CD4-positive, CD25-positive, alpha-beta regulatory T cell (primary cell): ENCODE data around the gene BRPF1. TPM values are rescaled to one million over a fixed set of nuclear protein-coding genes. Genes with fewer than 3 reads are reported as not detected.

Source experiments
- ATAC-seq, 2 donors: fragments of 150-1000 bp; cut with Tn5 transposase; one replicate each; pipeline ENCODE4 v1.10.0; 2021; ENCODE audit warnings: low read depth in 2 of 2, moderate number of reproducible peaks in 2 of 2, moderate library complexity in 1 of 2
- DNase-seq, 3 donors: peaks; one replicate each; pipeline versions ENCODE4 v3.0.0 to v3.0.0-alpha.2; 2012 to 2022; ENCODE audit warnings: mixed read lengths in 1 of 3
- H3K27ac ChIP-seq: one replicate; pipeline ENCODE4 v1.7.0; 2013; ENCODE audit warnings: mild to moderate bottlenecking, low read length; ENCODE audit not compliant: insufficient read depth, poor library complexity, severe bottlenecking
- H3K27me3 ChIP-seq: one replicate; pipeline ENCODE4 v1.7.0; 2013; ENCODE audit warnings: low read length; ENCODE audit not compliant: control insufficient read depth, insufficient read depth
- H3K36me3 ChIP-seq: one replicate; pipeline ENCODE4 v1.7.0; 2013; ENCODE audit warnings: mild to moderate bottlenecking, low read length, moderate library complexity; ENCODE audit not compliant: control insufficient read depth, insufficient read depth
- H3K4me1 ChIP-seq: 2 replicates; pipeline ENCODE4 v1.7.0; 2013; ENCODE audit warnings: mild to moderate bottlenecking, low read length; ENCODE audit not compliant: insufficient read depth, control insufficient read depth, poor library complexity, severe bottlenecking
- H3K4me3 ChIP-seq: one replicate; pipeline ENCODE4 v1.7.0; 2013; ENCODE audit warnings: low read depth, mild to moderate bottlenecking, low read length, moderate library complexity
- H3K9me3 ChIP-seq, 2 experiments: 1 replicate in 1 of 2; 2 replicates in 1 of 2; pipeline ENCODE4 v1.7.0; 2013; ENCODE audit warnings: low read length in 2 of 2, mild to moderate bottlenecking in 1 of 2, moderate library complexity in 1 of 2; ENCODE audit not compliant: control insufficient read depth in 2 of 2
- H3K27ac Mint-ChIP-seq, 3 donors: one replicate each; pipeline ENCODE4 v1.8.0; 2020 to 2022; ENCODE audit warnings: mild to moderate bottlenecking in 3 of 3, mixed read lengths in 3 of 3, moderate library complexity in 2 of 3
- H3K27me3 Mint-ChIP-seq: one replicate; pipeline ENCODE4 v1.8.0; 2022; ENCODE audit warnings: mild to moderate bottlenecking, mixed read lengths
- H3K36me3 Mint-ChIP-seq: one replicate; pipeline ENCODE4 v1.8.0; 2020; ENCODE audit warnings: mixed read lengths
- H3K4me1 Mint-ChIP-seq, 4 donors: one replicate each; pipeline ENCODE4 v1.8.0; 2020 to 2022; ENCODE audit warnings: mixed read lengths in 4 of 4, mild to moderate bottlenecking in 1 of 4
- H3K4me3 Mint-ChIP-seq, 4 donors: one replicate each; pipeline ENCODE4 v1.8.0; 2020 to 2022; ENCODE audit warnings: mild to moderate bottlenecking in 4 of 4, mixed read lengths in 4 of 4, moderate library complexity in 3 of 4
- H3K9me3 Mint-ChIP-seq, 7 donors: one replicate each; pipeline ENCODE4 v1.8.0; 2020 to 2022; ENCODE audit warnings: mixed read lengths in 7 of 7, mild to moderate bottlenecking in 3 of 7, moderate library complexity in 2 of 7
- polyA plus RNA-seq, 4 donors: library from polyadenylated mRNA; unstranded; fragments of 300-500 nt; fragmentation: Illumina TruSeq; gene quantifications; one replicate each; pipeline ENCODE4 v1.2.3, GENCODE V29; 2021
- total RNA-seq: library from RNA; stranded (reverse); gene quantifications from one replicate; pipeline ENCODE4 v1.2.3, GENCODE V29; 2022

BRPF1 gene
- total and polyA plus RNA-seq, 5 donors from 2014 or later, result 6.7 to 41.2 (median 10.3) TPM

GRCh38 chr3:9727743-9728142, 3.8 kb upstream of the BRPF1 start:
- Histone ChIP-seq H3K4me1 (peaks cover 31% of the 10 kb centered on the region), H3K27ac (no peak overlapping the region), H3K36me3 (no peaks in the 10 kb centered on the region), H3K27me3 (no peaks in the 10 kb centered on the region), H3K9me3 (no peaks in the 10 kb centered on the region), H3K4me3 (no peak overlapping the region)
- no peaks in the 10 kb centered on the region for H3K9me3 Mint-ChIP-seq
- H3K4me1 Mint-ChIP-seq, result peaks cover 18 to 45% (median 28%) of the 10 kb centered on the region in 4 donors
- peak overlapping the region in 2 of 3 donors; percentile 70 to 79 for H3K27ac Mint-ChIP-seq
- H3K36me3 Mint-ChIP-seq, result no peaks in the 10 kb centered on the region
- ATAC-seq (no peak), DNase-seq (peak in 1 of 3 donors; percentile 19)
- H3K4me3 Mint-ChIP-seq, result peak overlapping the region; percentile 41 to 79 (median 65)
- H3K27me3 Mint-ChIP-seq, result peaks cover 6% of the 10 kb centered on the region

GRCh38 chr3:9729419-9729818, 2.1 kb upstream of the BRPF1 start:
- H3K9me3 ChIP-seq, result no peaks in the 10 kb centered on the region
- Mint-ChIP-seq H3K9me3 (no peaks in the 10 kb centered on the region), H3K4me3 (peak overlapping the region in 2 of 4 donors; percentile 11 to 79), H3K4me1 (peaks cover 18 to 62% (median 40%) of the 10 kb centered on the region in 4 donors), H3K27me3 (peaks cover 6% of the 10 kb centered on the region), H3K27ac (peak overlapping the region in 1 of 3 donors; percentile 44), H3K36me3 (peaks cover 5% of the 10 kb centered on the region)
- DNase-seq (no peak), ATAC-seq (no peak)
- peaks cover 39% of the 10 kb centered on the region for H3K4me1 ChIP-seq
- H3K4me3 ChIP-seq, result no peak overlapping the region
- H3K27ac ChIP-seq, result no peak overlapping the region
- H3K36me3 ChIP-seq, result peaks cover 7% of the 10 kb centered on the region
- no peaks in the 10 kb centered on the region for H3K27me3 ChIP-seq

- peaks cover 23 to 75% (median 51%) of the 10 kb centered on the region in 4 donors for H3K4me1 Mint-ChIP-seq
- Histone ChIP-seq H3K9me3 (no peaks in the 10 kb centered on the region), H3K4me3 (peak overlapping the region; percentile 83), H3K27ac (peak overlapping the region; percentile 85), H3K4me1 (peaks cover 42% of the 10 kb centered on the region), H3K36me3 (peaks cover 19% of the 10 kb centered on the region), H3K27me3 (no peaks in the 10 kb centered on the region)
- peak overlapping the region; percentile 79 to 91 (median 91) for H3K27ac Mint-ChIP-seq
- peaks cover 6% of the 10 kb centered on the region for H3K27me3 Mint-ChIP-seq
- DNase-seq, result peak in 1 of 3 donors; percentile 19
- H3K36me3 Mint-ChIP-seq, result peaks cover 5% of the 10 kb centered on the region
- ATAC-seq, result peak; percentile 25 to 29
- H3K4me3 Mint-ChIP-seq, result peak overlapping the region; percentile 92 to 96 (median 94)
- H3K9me3 Mint-ChIP-seq, result no peaks in the 10 kb centered on the region
Measured at GRCh38 chr3:9730657-9731205, 804 bp upstream of the BRPF1 start.

- H3K4me1 ChIP-seq, result peaks cover 37% of the 10 kb centered on the region
- peak overlapping the region; percentile 74 for H3K4me3 ChIP-seq
- Mint-ChIP-seq H3K27me3 (peaks cover 6% of the 10 kb centered on the region), H3K9me3 (peaks cover 0 to 2% (median 0%) of the 10 kb centered on the region in 7 donors), H3K36me3 (peaks cover 10% of the 10 kb centered on the region), H3K27ac (peak overlapping the region; percentile 91 to 94 (median 91)), H3K4me3 (peak overlapping the region; percentile 88 to 92 (median 90)), H3K4me1 (peaks cover 26 to 74% (median 55%) of the 10 kb centered on the region in 4 donors)
- peak; percentile 24 to 70 (median 38) for DNase-seq
- no peaks in the 10 kb centered on the region for H3K27me3 ChIP-seq
- H3K27ac ChIP-seq, result peak overlapping the region; percentile 85
- no peak for ATAC-seq
- peaks cover 31% of the 10 kb centered on the region for H3K36me3 ChIP-seq
- no peaks in the 10 kb centered on the region for H3K9me3 ChIP-seq
Measured at GRCh38 chr3:9732080-9732739, 675 bp downstream of the BRPF1 start.

GRCh38 chr3:9732740-9733115, 1.2 kb downstream of the BRPF1 start:
- Histone ChIP-seq H3K27ac (peak overlapping the region; percentile 85), H3K27me3 (no peaks in the 10 kb centered on the region), H3K9me3 (no peaks in the 10 kb centered on the region), H3K4me1 (peaks cover 32% of the 10 kb centered on the region), H3K36me3 (peaks cover 34% of the 10 kb centered on the region), H3K4me3 (peak overlapping the region; percentile 74)
- peaks cover 20 to 69% (median 50%) of the 10 kb centered on the region in 4 donors for H3K4me1 Mint-ChIP-seq
- H3K27ac Mint-ChIP-seq, result peak overlapping the region; percentile 91 to 94 (median 91)
- peak overlapping the region; percentile 88 to 92 (median 90) for H3K4me3 Mint-ChIP-seq
- peaks cover 0 to 2% (median 0%) of the 10 kb centered on the region in 7 donors for H3K9me3 Mint-ChIP-seq
- H3K36me3 Mint-ChIP-seq, result peaks cover 10% of the 10 kb centered on the region
- ATAC-seq (no peak), DNase-seq (no peak)
- H3K27me3 Mint-ChIP-seq, result peaks cover 6% of the 10 kb centered on the region

GRCh38 chr3:9736831-9737230, 5.3 kb downstream of the BRPF1 start:
- Histone ChIP-seq H3K4me3 (no peak overlapping the region), H3K4me1 (peaks cover 19% of the 10 kb centered on the region), H3K27me3 (no peaks in the 10 kb centered on the region), H3K9me3 (no peaks in the 10 kb centered on the region), H3K36me3 (peaks cover 75% of the 10 kb centered on the region), H3K27ac (no peak overlapping the region)
- ATAC-seq, result no peak
- Mint-ChIP-seq H3K27ac (peak overlapping the region in 1 of 3 donors; percentile 21), H3K4me3 (peak overlapping the region in 2 of 4 donors; percentile 43 to 64), H3K4me1 (peaks cover 10 to 50% (median 40%) of the 10 kb centered on the region in 4 donors), H3K9me3 (peaks cover 0 to 2% (median 0%) of the 10 kb centered on the region in 7 donors), H3K27me3 (no peaks in the 10 kb centered on the region), H3K36me3 (peaks cover 34% of the 10 kb centered on the region)
- DNase-seq, result no peak

GRCh38 chr3:9739181-9739580, 7.6 kb downstream of the BRPF1 start:
- H3K27me3 Mint-ChIP-seq, result no peaks in the 10 kb centered on the region

More at GRCh38 chr3:9739181-9739580, 7.6 kb downstream of the BRPF1 start:
- no peak overlapping the region for H3K27ac Mint-ChIP-seq
- H3K36me3 Mint-ChIP-seq, result peaks cover 38% of the 10 kb centered on the region
- peaks cover 0 to 2% (median 0%) of the 10 kb centered on the region in 7 donors for H3K9me3 Mint-ChIP-seq
- H3K9me3 ChIP-seq, result no peaks in the 10 kb centered on the region
- DNase-seq (no peak), ATAC-seq (no peak)
- H3K4me1 ChIP-seq, result peaks cover 3% of the 10 kb centered on the region
- H3K36me3 ChIP-seq, result peaks cover 93% of the 10 kb centered on the region
- no peak overlapping the region for H3K4me3 ChIP-seq
- no peaks in the 10 kb centered on the region for H3K27me3 ChIP-seq
- H3K4me1 Mint-ChIP-seq, result peaks cover 10 to 32% (median 23%) of the 10 kb centered on the region in 4 donors
- no peak overlapping the region for H3K27ac ChIP-seq
- H3K4me3 Mint-ChIP-seq, result no peak overlapping the region
